ENCODE results near the gene WNT3.

- TF ChIP-seq, protein P1, sequence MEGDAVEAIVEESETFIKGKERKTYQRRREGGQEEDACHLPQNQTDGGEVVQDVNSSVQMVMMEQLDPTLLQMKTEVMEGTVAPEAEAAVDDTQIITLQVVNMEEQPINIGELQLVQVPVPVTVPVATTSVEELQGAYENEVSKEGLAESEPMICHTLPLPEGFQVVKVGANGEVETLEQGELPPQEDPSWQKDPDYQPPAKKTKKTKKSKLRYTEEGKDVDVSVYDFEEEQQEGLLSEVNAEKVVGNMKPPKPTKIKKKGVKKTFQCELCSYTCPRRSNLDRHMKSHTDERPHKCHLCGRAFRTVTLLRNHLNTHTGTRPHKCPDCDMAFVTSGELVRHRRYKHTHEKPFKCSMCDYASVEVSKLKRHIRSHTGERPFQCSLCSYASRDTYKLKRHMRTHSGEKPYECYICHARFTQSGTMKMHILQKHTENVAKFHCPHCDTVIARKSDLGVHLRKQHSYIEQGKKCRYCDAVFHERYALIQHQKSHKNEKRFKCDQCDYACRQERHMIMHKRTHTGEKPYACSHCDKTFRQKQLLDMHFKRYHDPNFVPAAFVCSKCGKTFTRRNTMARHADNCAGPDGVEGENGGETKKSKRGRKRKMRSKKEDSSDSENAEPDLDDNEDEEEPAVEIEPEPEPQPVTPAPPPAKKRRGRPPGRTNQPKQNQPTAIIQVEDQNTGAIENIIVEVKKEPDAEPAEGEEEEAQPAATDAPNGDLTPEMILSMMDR (IDR thresholded peaks at IDR 0.05), result no peak
- TF ChIP-seq POLR2A (IDR thresholded peaks at IDR 0.05), result no peak
These were observed 48.3 kb upstream of the WNT3 start for GRCh38 chr17:46866747-46867146.

All from lower leg skin (tissue), 3 donors.